ENCODE results near the gene PAPSS1.

GRCh38 chr4:107564326-107564725, 155.7 kb downstream of the PAPSS1 start:
- TF ChIP-seq, protein P1, sequence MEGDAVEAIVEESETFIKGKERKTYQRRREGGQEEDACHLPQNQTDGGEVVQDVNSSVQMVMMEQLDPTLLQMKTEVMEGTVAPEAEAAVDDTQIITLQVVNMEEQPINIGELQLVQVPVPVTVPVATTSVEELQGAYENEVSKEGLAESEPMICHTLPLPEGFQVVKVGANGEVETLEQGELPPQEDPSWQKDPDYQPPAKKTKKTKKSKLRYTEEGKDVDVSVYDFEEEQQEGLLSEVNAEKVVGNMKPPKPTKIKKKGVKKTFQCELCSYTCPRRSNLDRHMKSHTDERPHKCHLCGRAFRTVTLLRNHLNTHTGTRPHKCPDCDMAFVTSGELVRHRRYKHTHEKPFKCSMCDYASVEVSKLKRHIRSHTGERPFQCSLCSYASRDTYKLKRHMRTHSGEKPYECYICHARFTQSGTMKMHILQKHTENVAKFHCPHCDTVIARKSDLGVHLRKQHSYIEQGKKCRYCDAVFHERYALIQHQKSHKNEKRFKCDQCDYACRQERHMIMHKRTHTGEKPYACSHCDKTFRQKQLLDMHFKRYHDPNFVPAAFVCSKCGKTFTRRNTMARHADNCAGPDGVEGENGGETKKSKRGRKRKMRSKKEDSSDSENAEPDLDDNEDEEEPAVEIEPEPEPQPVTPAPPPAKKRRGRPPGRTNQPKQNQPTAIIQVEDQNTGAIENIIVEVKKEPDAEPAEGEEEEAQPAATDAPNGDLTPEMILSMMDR (IDR thresholded peaks at IDR 0.05) = no peak
- no peak for TF ChIP-seq POLR2A (IDR thresholded peaks at IDR 0.05)

Data from right lobe of liver (tissue), 4 donors.